Activated CD4-positive, alpha-beta T cell treated with anti-CD3 and anti-CD28 coated beads for 48 hours (primary cell): ENCODE data around the gene GBP3.
A peak's percentile ranks its signal among the peaks of the same experiment; 100 is the strongest.
"Not testable (repeated sequence)": the region's sequence is repeated elsewhere in the genome, so short reads cannot be mapped to it uniquely, and the experiment has no call there.

Source experiments
- DNase-seq: peaks from one replicate; pipeline ENCODE4 v3.0.0-alpha.2; 2020

Gene GBP3

DNA sequence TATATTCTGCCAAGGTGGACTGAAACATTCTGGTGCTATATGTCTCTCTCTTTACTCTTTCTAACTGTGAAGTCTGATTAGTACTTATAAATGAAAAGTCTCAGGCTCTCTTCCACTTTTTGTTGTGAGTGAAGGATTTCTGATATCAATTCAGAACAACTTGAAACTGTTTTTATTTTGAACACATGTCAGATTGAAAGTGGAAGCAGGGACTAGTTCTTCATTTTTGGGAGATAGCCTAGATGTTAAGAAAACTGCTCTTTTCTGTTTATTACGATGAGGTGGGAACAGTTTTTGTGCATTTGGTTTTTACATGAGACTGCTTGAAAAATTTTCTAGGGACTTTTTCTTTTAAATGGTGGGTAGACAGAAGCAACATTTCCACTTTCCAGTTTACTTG lies 14.5 kb upstream of the GBP3 start:
- DNase-seq = no peak

DNA sequence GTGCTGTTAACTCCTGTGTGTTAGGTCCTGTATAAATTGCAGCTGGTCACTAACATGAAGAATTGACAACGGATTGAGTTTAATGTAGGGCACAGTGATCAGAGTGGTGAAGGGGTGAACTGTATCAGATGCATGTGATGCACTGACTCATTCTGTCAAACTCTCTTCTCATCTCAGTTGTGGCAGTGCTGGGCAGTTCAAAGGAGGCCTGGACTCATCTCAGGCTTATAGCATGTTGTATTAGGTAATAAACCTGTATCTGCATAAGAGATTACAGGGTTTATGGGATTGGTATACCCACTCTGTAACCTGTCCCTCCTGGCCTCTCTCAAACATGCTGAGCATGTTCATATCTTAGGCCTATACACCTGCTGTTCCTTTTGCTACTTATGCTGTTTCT lies 12.4 kb upstream of the GBP3 start:
- DNase-seq = no peak

GRCh38 chr1:89034004-89034403 lies 11.3 kb upstream of the GBP3 start:
- DNase-seq = not testable (repeated sequence)

DNA sequence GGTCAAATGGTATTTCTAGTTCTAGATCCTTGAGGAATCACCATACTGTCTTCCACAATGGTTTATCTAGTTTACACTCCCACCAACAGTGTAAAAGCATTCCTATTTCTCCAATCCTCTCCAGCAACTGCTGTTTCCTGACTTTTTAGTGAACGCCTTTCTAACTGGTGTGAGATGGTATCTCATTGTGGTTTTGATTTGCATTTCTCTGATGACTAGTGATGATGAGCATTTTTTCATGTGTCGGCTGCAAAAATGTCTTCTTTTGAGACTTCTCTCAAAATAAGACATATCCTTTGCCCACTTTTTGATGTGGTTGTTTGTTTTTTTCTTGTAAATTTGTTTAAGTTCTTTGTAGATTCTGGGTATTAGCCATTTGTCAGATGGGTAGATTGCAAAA lies 6.4 kb upstream of the GBP3 start:
- DNase-seq = not testable (repeated sequence)

- DNase-seq = no peak
These were observed 3.3 kb upstream of the GBP3 start for GRCh38 chr1:89025928-89026327.

DNA sequence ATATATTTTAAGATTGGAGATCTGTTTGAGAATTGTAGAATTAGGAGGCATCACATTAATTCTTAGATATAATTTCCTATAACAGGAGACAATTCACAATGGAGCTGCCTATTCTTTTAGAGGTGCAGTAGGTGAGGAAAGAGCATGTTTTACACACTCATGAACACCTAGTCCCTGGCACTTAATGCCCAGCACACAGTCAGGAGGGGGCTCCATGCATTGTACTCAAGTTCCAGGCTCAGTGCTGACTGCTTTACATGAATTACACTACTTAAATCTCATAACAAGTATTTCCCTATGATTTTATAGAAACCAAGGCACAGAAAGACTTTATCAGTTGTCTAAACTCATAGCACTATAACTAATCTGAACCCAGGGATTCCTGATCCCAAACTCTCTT lies 360 bp upstream of the GBP3 start:
- no peak for DNase-seq

- not testable (repeated sequence) for DNase-seq
These were observed 4.3 kb downstream of the GBP3 start for GRCh38 chr1:89018318-89018717.

- no peak for DNase-seq
These were observed 14.2 kb downstream of the GBP3 start for GRCh38 chr1:89008511-89008910.

DNA sequence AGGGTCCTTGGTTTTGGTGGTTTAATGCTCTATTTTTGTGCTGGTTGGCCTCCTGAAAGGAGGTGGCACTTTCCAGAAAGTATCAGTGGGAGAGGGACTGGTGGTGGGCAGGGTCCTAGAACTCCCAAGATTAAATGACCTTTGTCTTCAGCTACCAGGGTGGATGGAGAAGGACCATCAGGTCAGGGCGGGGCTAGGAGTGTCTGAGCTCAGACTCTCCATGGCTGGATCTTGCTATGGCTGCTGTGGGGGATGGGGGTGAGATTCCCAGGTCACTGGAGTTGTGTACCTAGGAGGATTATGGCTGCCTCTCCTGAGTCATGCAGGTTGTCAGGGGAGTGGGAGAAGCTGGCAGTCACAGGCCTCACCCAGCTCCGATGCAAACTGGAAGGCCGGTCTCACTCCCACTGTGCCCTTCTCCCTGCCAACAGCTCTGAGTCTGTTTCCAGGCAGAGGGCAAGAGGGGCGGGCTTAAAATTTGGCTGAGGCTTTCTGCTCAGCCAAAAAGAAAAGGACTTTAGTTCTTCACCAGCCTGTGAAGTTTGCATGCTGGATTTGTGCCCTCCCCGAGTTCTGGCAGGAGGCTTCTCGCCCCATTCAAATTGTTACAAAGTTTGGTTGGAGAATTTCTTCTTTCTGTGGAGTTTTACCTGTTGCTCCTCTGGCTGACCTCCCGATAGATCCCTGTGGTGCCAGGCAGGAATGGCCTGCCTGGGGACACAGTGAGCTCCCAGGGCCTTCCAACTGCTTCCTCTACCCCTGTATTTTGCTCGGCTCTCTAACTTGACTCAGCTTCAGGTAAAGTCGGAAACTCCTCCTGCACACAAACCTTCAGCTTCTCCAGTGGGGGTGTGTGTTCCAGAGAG lies 17.1 kb downstream of the GBP3 start:
- no peak for DNase-seq

DNA sequence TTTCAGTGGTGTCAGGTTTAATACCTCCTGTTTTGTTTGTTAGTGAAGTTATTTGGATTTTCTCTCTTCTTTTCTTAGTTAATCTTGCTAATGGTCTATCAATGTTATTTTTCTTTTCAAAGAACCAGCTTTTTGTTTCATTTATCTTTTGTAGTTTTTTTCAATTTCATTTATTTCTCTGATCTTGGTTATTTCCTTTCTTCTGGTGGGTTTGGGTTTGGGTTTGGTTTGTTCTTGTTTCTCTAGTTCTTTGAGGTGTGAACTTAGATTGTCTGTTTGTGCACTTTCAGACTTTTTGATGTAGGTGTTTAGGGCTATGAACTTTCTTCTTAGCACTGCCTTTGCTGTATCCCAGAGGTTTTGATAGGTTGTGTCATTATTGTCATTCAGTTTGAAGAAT lies 20.5 kb downstream of the GBP3 start:
- not testable (repeated sequence) for DNase-seq

DNA sequence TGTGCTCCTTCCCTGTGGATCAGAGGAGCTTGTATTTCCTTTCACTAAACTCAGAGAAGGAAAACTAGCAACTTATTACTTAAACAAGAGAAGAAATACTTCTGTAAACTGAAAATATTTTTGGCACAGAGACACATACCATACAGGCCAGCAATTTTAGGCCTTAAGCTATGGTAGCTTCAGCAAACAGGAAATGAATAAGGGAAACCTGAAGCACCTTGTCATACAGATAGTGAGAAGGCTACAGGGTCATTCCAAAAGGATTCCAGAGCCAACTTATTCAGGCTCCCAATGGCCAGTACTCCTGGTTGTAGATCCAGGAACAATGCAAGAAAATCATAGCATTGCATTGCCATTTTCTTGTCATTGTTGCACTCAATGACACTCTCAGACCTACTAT lies 21.2 kb downstream of the GBP3 start:
- no peak for DNase-seq

DNA sequence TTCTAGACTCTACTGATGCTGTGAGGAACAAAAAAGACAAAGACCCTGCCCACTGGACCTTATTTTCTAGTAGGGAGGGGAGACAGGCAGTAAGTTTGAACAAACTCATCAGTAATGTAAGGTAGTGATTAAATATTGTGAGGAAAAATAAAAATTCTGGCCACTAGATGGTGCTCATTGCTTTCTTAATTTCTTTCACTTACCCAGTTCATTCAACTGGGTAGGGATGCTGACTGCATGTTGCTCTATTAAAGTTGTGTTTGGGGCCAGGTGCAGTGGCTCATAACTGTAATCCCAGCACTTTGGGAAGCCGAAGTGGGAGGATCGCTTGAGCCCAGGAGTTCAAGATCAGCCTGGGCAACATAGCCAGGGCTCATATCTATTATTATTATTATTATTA lies 23.9 kb downstream of the GBP3 start:
- no peak for DNase-seq

GRCh38 chr1:88990426-88990825 lies 32.2 kb downstream of the GBP3 start:
- no peak for DNase-seq

DNA sequence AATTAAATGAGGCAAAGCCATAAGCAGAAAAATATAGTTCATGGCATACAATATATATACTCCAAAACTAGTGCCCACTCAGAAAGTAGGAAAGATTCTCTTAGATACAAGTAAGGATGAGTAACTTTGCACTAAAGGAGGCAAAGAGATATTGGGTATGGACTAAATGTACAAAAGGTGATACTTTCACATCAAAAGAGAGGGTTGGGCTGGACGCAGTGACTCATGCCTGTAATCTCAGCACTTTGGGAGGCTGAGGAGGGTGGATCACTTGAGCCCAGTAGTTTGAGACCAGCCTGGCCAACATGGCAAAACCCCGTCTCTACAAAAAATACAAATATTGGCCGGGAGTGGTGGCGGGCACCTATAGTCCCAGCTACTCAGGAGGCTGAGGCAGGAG lies 37.0 kb downstream of the GBP3 start:
- DNase-seq = no peak

DNA sequence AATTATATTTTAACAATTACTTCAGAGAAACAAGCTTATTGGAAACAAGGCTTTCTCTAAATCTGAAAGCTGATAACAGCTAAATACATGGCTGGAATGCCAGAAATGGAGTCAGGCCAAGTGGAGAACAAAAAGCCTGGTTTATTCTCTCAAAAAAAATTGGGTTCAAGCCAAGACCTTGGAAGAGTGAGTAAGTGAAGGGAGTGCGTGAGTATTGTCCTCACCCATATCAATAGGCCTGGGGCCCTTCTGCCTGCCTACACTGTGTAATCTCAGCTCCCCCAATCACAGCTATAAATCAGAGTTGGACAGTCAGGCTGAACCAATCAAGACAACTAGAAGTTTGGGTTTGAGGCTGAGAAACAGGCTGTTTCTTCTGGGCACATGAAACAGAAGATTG lies 37.6 kb downstream of the GBP3 start:
- no peak for DNase-seq

DNA sequence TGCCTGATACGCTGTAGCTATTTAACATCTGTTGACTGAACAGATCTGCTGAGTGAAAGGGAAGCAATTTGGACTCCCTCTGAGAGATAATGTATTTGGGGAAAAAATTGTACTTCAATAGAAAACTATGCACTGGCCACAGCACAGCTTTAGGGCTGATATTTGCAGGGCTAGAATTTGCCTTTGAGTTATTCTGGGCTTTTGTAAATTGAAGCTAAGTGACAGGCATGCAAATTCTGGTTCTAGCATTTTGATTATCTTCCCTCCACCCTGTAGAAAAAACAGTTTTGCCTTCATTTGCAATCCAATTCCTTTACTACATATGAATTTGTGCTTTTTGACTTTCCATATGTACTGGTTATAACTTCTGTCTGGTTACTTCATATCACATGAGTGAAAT lies 38.1 kb downstream of the GBP3 start:
- DNase-seq = no peak

DNA sequence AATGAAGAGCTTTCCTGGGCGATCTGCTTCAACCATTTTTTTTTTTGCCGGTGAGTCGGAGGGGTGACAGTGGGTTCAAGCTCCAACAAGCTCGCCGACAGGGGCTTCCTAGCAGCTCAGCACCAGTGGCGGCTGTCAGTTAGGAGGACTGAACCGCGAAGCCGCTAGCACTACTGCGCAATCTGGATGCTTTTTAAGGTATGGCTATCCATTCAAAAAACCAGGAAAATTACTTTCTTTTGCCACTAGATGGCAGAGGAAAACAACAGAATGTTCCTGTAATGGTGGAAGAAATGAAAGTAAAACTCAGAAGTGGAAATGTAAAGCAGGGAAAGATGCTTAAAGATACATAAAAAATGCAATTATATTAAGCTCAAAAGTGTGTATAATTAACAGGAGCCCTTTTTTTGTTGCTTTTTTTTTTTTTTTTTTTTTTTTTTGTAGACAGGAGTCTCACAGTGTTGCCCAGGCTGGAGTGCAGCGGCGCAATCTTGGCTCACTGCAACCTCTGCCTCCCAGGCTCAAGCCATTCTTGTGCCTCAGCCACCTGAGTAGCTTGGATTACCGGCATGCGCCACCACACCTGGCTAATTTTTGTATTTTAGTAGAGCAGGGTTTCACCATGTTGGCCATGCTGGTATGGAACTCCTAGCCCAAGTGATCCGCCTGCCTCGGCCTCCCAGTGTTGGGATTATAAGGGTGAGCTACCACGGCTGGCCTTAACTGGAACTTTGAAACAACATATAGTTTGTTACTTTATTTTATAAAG lies 38.7 kb downstream of the GBP3 start:
- peak; percentile 33 for DNase-seq

DNA sequence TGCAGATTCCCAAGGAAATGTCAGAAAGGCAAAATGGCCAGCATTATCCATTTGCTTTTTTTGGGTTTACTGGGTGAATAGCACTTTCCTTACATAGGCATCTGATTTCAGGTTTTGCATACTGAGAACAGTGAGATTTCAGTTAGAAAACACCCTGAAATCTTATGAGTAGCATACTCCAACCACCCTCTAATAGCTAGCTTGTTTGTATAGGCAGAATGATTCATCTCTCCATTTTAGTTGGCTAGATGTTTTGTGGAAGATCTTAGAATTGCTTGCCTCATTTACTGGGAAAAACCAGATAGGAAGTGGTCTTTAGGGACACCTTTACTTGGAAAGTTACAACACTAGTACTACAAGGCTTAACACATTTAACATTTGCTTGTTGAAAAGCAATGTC lies 40.6 kb downstream of the GBP3 start:
- no peak for DNase-seq

- not testable (repeated sequence) for DNase-seq
These were observed 41.2 kb downstream of the GBP3 start for GRCh38 chr1:88981506-88981905.

GRCh38 chr1:88980870-88981269 lies 41.8 kb downstream of the GBP3 start:
- DNase-seq = no peak

- DNase-seq = no peak
These were observed 42.9 kb downstream of the GBP3 start for GRCh38 chr1:88979749-88980116.

GRCh38 chr1:88979054-88979748 lies 43.5 kb downstream of the GBP3 start:
- no peak for DNase-seq

DNA sequence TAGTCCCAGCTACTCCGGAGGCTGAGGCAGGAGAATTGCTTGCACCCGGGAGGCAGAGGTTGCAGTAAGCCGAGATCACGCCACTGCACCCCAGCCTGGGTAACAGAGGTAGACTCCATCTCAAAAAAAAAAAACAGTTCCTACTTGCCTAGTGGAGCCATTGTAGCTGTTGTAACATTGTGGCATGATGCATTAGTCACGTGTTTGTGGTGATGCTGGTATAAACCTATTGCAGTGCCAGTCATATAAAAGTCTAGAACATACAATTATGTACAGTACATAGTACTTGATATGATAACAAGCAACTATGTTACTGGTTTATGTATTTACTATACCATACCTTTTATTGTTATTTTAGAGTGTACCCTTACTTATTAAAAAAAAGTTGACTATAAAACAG lies 46.4 kb downstream of the GBP3 start:
- no peak for DNase-seq
